Brain microvascular endothelial cell (primary cell): ENCODE data around the gene CNTNAP2.

Experiments used
- DNase-seq: peaks from one replicate; pipeline ENCODE4 v3.0.0-alpha.2; 2020
- H3K27ac ChIP-seq: fragments of 250-450 bp; sonication (Bioruptor Pico); 2 replicates; pipeline ENCODE4 v1.5.1; 2020; ENCODE audit warnings: mild to moderate bottlenecking, moderate library complexity
- H3K27me3 ChIP-seq: fragments of 250-450 bp; sonication (Bioruptor Pico); replicated peaks from 2 replicates; pipeline ENCODE4 v1.5.1; 2020; ENCODE audit warnings: mild to moderate bottlenecking
- H3K36me3 ChIP-seq: fragments of 250-450 bp; sonication (Bioruptor Pico); replicated peaks from 2 replicates; pipeline ENCODE4 v1.5.1; 2020; ENCODE audit warnings: mild to moderate bottlenecking
- H3K4me3 ChIP-seq: 2 replicates; pipeline ENCODE4 v1.5.1; 2011; ENCODE audit warnings: low read depth, mild to moderate bottlenecking, control low read depth, low read length, moderate library complexity
- in situ Hi-C: cut with HindIII; loops from 2 replicates; pipeline ENCODE4 v1.10.0; 2017; ENCODE audit warnings: low sequenced_read_pairs, low pct_ligation_motif_present
- TF ChIP-seq, protein P1 (sequence below): IDR thresholded peaks from 2 replicates; pipeline ENCODE4 v1.5.1; 2011; ENCODE audit warnings: low read depth, mild to moderate bottlenecking, moderate library complexity, low read length, control low read depth, inconsistent platforms; ENCODE audit errors: missing control alignments

Gene CNTNAP2

DNA sequence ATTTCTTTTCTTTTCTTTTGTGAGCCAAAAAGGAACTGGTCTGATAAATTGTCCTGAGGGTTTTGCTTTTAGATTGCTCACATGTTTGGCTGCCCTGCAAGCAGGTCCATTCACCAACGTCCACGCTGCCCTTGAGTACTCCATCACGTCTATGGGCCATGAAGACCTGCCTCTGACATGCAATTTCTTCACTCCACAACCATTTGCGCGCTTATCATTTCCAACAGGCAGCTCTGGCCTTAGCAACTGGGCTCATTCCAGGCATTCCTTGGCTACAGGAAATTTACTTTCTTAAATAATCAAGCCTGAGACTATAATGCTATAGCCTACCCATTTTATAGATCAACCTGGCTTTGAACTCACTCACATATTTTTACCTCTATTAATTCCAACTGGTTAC is 2065.7 kb downstream of the CNTNAP2 start:
- Histone ChIP-seq H3K36me3 (no peaks in the 10 kb centered on the region), H3K27me3 (no peaks in the 10 kb centered on the region), H3K27ac (no peak overlapping the region), H3K4me3 (no peak overlapping the region)
- TF ChIP-seq, protein P1, sequence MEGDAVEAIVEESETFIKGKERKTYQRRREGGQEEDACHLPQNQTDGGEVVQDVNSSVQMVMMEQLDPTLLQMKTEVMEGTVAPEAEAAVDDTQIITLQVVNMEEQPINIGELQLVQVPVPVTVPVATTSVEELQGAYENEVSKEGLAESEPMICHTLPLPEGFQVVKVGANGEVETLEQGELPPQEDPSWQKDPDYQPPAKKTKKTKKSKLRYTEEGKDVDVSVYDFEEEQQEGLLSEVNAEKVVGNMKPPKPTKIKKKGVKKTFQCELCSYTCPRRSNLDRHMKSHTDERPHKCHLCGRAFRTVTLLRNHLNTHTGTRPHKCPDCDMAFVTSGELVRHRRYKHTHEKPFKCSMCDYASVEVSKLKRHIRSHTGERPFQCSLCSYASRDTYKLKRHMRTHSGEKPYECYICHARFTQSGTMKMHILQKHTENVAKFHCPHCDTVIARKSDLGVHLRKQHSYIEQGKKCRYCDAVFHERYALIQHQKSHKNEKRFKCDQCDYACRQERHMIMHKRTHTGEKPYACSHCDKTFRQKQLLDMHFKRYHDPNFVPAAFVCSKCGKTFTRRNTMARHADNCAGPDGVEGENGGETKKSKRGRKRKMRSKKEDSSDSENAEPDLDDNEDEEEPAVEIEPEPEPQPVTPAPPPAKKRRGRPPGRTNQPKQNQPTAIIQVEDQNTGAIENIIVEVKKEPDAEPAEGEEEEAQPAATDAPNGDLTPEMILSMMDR: no peak
- in situ Hi-C loops: no loop called here
- DNase-seq: peak; percentile 9

DNA sequence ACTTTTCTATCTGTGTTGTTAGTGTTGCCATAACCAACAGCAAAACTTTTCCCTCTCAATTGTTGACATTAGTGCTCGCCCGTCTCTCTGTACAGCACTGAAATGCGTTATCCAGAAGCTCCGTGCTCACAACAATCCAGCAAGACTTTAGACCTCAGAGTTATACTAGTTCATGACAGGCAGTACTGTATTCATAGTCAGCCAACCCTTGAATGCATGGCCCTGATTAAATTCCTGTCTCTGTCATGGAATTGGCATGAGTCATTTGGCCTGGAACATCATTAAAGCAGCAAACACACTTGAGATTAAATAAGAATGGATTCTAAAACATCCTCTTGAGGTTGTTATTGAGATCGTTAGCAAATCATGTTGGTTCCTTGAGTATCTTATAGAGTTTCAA is 2068.4 kb downstream of the CNTNAP2 start:
- Histone ChIP-seq H3K27ac (no peak overlapping the region), H3K4me3 (no peak overlapping the region), H3K27me3 (no peaks in the 10 kb centered on the region), H3K36me3 (no peaks in the 10 kb centered on the region)
- in situ Hi-C loops: no loop called here
- TF ChIP-seq, protein P1: no peak
- DNase-seq: peak; percentile 38

DNA sequence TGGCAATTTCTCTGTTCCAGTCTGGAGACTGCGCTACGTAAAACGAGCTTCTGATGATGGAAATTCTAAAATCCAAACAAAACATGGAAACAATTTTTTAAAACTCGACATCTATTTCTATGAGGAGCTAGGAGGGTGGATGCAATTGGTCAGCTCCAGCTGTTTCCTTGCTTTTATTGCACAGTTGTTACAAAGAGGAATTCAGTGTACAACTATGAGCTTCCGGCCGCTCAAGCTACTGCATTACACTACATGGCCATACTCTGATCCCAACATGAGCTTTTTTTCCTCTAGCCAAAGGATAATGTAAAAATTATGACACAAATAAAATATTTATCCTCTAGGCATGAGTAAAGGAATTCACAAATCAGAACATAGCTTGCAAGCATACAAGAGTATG is 2070.9 kb downstream of the CNTNAP2 start:
- Histone ChIP-seq H3K27me3 (no peaks in the 10 kb centered on the region), H3K4me3 (no peak overlapping the region), H3K36me3 (no peaks in the 10 kb centered on the region), H3K27ac (no peak overlapping the region)
- TF ChIP-seq, protein P1: no peak
- no peak for DNase-seq
- in situ Hi-C loops: no loop called here

DNA sequence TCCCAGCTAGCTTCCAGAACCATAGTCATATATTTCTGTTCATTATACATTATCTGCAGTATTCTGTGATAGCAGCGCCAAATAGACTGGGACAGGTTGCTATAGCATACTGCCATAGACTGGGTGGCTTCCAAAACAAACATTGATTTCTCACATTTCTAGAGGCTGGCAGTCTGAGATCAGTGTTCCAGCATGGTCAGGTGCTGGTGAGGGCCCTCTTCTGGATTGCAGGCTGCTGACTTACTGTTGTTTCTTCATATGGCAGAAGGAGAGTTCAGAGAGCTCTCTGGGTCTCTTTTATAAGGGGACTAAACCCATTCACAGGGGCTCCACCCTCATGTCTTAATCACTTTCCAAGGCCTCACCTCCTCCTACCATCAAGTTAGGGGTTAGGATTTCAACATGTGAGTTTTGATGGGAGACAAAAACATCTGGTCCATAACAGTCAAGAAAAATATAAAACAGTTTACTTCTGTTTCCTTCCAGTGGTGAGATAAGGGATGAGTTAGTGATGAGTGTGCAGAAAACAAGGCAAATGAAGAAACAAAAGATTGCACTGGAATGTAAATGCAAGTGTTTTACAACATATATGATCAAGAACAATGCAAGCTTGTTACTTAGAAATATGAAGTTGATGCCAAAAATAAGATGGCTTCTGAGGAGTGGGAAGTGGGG is 2074.9 kb downstream of the CNTNAP2 start:
- TF ChIP-seq, protein P1: no peak
- no peak overlapping the region for H3K4me3 ChIP-seq

DNA sequence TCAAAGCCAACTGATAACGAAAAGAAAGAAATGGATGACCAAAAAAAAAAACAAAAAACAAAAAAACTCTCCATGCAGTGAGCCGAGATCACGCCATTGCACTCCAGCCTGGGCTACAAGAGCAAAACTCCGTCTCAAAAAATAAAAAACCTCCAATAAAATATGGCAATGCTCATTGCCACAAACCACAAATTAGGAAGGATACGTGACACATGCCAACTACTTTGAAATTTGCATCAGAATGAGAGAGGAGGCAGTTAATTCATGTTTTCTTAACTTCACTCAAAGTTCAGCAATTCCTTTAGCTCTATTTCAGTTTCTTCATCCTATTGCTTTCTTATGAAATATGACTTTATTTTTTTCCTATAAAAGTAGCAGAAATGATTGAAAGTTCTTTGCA is 2075.9 kb downstream of the CNTNAP2 start:
- Histone ChIP-seq H3K36me3 (no peaks in the 10 kb centered on the region), H3K27me3 (no peaks in the 10 kb centered on the region), H3K4me3 (no peak overlapping the region), H3K27ac (no peak overlapping the region)
- DNase-seq: no peak
- in situ Hi-C loops: no loop called here
- TF ChIP-seq, protein P1: no peak

More for the DNA sequence above, 2074.9 kb downstream of the CNTNAP2 start:
- no peaks in the 10 kb centered on the region for H3K36me3 ChIP-seq
- DNase-seq: no peak
- H3K27ac ChIP-seq: no peak overlapping the region
- H3K27me3 ChIP-seq: no peaks in the 10 kb centered on the region
- in situ Hi-C loops: no loop called here

DNA sequence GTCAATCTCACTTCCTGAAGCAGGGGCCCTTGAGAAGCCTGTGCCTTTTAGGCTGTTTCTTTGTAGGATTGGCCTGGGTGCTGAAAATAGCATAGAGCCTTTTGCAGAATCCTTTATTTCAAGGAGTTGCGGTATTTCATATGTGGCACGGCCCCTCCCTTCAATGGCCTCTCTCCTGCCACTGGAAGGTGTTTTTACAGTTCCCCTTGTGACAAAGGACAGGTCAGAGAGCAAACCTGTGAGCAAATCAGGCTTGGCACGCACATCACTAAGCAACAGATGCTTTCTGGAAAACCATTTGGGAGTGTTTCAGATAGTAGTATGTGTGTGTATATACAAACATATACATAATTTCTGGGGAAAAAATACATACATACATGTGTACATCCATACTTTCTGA is 2085.4 kb downstream of the CNTNAP2 start:
- no peak for DNase-seq
- H3K36me3 ChIP-seq: no peaks in the 10 kb centered on the region
- no peak overlapping the region for H3K27ac ChIP-seq
- in situ Hi-C loops: no loop called here
- TF ChIP-seq, protein P1: no peak
- H3K4me3 ChIP-seq: no peak overlapping the region
- H3K27me3 ChIP-seq: no peaks in the 10 kb centered on the region
